Measurements from ENCODE around the gene NAA80.
"Not testable (repeated sequence)": the region's sequence is repeated elsewhere in the genome, so short reads cannot be mapped to it uniquely, and the experiment has no call there.

NAA80 gene

GRCh38 chr3:50268703-50269451, 30.3 kb downstream of the NAA80 start, which contains the start of gene SEMA3B:
Gene SEMA3B (plus strand): TSS chr3:50269147. CDS start chr3:50269241, 94 bp downstream.
- no peak for TF ChIP-seq POLR2A (IDR thresholded peaks at IDR 0.05; ENCODE audit: low read length)
- TF ChIP-seq GATA1 (IDR thresholded peaks at IDR 0.05; ENCODE audit: low read depth, low read length) = no peak
- no peak for DNase-seq

GRCh38 chr3:50268276-50268675, 30.9 kb downstream of the NAA80 start:
- TF ChIP-seq POLR2A (IDR thresholded peaks at IDR 0.05; ENCODE audit: low read length) (no peak), GATA1 (IDR thresholded peaks at IDR 0.05; ENCODE audit: low read depth, low read length) (no peak)
- DNase-seq = no peak

- TF ChIP-seq GATA1 (IDR thresholded peaks at IDR 0.05; ENCODE audit: low read depth, low read length) (no peak), POLR2A (IDR thresholded peaks at IDR 0.05; ENCODE audit: low read length) (no peak)
- DNase-seq = no peak
These were observed 31.8 kb downstream of the NAA80 start for GRCh38 chr3:50267280-50267913.

GRCh38 chr3:50266836-50267235, 32.4 kb downstream of the NAA80 start:
- no peak for TF ChIP-seq POLR2A (IDR thresholded peaks at IDR 0.05; ENCODE audit: low read length)
- no peak for TF ChIP-seq GATA1 (IDR thresholded peaks at IDR 0.05; ENCODE audit: low read depth, low read length)
- DNase-seq = no peak

GRCh38 chr3:50266017-50266416, 33.2 kb downstream of the NAA80 start:
- no peak for DNase-seq
- TF ChIP-seq POLR2A (IDR thresholded peaks at IDR 0.05; ENCODE audit: low read length) = no peak
- no peak for TF ChIP-seq GATA1 (IDR thresholded peaks at IDR 0.05; ENCODE audit: low read depth, low read length)

- no peak for DNase-seq
- TF ChIP-seq POLR2A (IDR thresholded peaks at IDR 0.05; ENCODE audit: low read length) = no peak
- TF ChIP-seq GATA1 (IDR thresholded peaks at IDR 0.05; ENCODE audit: low read depth, low read length) = no peak
These were observed 33.6 kb downstream of the NAA80 start for GRCh38 chr3:50265571-50265970.

GRCh38 chr3:50264964-50265485, 34.2 kb downstream of the NAA80 start:
- no peak for TF ChIP-seq GATA1 (IDR thresholded peaks at IDR 0.05; ENCODE audit: low read depth, low read length)
- no peak for DNase-seq

- TF ChIP-seq GATA1 (IDR thresholded peaks at IDR 0.05; ENCODE audit: low read depth, low read length) (no peak), POLR2A (IDR thresholded peaks at IDR 0.05; ENCODE audit: low read length) (no peak)
- DNase-seq = no peak
These were observed 34.7 kb downstream of the NAA80 start for GRCh38 chr3:50264383-50264963.

GRCh38 chr3:50263478-50264382, 35.5 kb downstream of the NAA80 start:
- DNase-seq = no peak
- TF ChIP-seq POLR2A (IDR thresholded peaks at IDR 0.05; ENCODE audit: low read length) (no peak), GATA1 (IDR thresholded peaks at IDR 0.05; ENCODE audit: low read depth, low read length) (no peak)

- TF ChIP-seq POLR2A (IDR thresholded peaks at IDR 0.05; ENCODE audit: low read length) (no peak), GATA1 (IDR thresholded peaks at IDR 0.05; ENCODE audit: low read depth, low read length) (no peak)
- no peak for DNase-seq
These were observed 36.4 kb downstream of the NAA80 start for GRCh38 chr3:50262778-50263177.

GRCh38 chr3:50262200-50262599, 37.0 kb downstream of the NAA80 start:
- not testable (repeated sequence) for DNase-seq

- TF ChIP-seq GATA1 (IDR thresholded peaks at IDR 0.05; ENCODE audit: low read depth, low read length) = no peak
- no peak for TF ChIP-seq POLR2A (IDR thresholded peaks at IDR 0.05; ENCODE audit: low read length)
- DNase-seq = no peak
These were observed 37.7 kb downstream of the NAA80 start for GRCh38 chr3:50261505-50261904.

- DNase-seq = no peak
- no peak for TF ChIP-seq POLR2A (IDR thresholded peaks at IDR 0.05; ENCODE audit: low read length)
- TF ChIP-seq GATA1 (IDR thresholded peaks at IDR 0.05; ENCODE audit: low read depth, low read length) = no peak
These were observed 38.2 kb downstream of the NAA80 start for GRCh38 chr3:50260942-50261441.

All from erythroblast (primary cell).